ENCODE results near the gene TLE4. TPM values are rescaled to one million over a fixed set of nuclear protein-coding genes. Genes with fewer than 3 reads are reported as not detected.

The TLE4 gene
- polyA plus RNA-seq, 4 donors: 69.3 to 90.7 (median 73.8) TPM

- DNase-seq (ENCODE audit: low read depth in 4 of 4, low spot score in 3 of 4): no peak
Observed at GRCh38 chr9:79684711-79685575, 113.2 kb downstream of the TLE4 start.

DNA sequence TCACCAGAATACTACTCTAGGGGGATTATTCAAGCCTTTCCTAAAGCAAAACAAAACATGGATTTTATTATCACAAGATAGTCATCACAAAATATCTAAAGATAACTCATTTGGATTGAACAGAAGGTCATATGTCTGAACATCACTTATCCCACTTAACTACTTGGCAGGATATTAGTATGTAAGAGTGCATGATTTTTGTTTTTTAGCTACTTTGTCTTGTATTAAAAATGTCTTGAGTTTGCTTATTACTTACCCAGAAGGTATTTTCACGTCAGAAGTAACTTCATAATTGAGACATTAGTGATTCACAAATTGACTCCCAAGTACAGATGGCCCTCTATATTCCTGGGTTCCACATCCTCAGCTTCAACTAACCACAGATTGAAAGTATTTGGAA, 113.8 kb downstream of the TLE4 start:
- no peak for DNase-seq (ENCODE audit: low read depth in 4 of 4, low spot score in 3 of 4)

DNA sequence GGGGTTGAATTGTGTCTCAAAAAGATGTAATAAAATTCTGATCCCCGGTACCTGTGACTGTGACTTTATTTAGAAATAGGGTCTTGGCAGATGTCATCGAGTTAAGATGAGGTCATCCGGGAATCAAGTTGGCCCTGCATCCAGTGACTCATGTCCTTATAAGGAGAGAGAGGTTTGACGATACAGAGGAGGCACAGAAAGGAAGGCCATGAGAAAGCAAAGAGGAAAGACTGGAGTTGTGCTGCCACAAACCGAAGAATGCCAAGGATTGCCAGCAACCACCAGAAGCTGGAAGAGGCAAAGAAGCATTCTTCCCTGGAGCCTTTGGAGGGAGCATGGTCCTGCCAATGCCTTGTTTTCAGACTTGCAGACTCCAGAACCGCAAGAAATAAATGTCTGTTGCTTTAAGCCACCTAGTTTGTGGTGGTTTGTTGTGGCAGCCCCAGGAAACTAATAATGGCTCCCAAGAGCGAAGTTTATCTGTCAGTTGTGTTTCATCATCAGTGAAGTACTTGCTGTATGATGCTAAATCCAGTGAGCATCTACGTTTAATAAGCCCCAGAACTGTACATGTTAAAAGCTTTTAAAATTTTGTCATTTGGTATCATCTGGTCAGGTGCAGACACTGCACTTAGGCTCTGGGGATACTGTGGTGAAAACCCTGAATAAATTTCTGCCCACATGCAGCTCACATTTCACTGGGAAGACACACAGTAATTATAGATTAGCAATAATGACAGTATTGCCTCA, 114.8 kb downstream of the TLE4 start:
- DNase-seq (ENCODE audit: low read depth in 4 of 4, low spot score in 3 of 4): no peak

- no peak for DNase-seq (ENCODE audit: low read depth in 4 of 4, low spot score in 3 of 4)
Observed at GRCh38 chr9:79687131-79687447, 115.3 kb downstream of the TLE4 start.

- DNase-seq (ENCODE audit: low read depth in 4 of 4, low spot score in 3 of 4): no peak
Observed at GRCh38 chr9:79688363-79688762, 116.6 kb downstream of the TLE4 start.

GRCh38 chr9:79689576-79689975, 117.8 kb downstream of the TLE4 start:
- no peak for DNase-seq (ENCODE audit: low read depth in 4 of 4, low spot score in 3 of 4)

DNA sequence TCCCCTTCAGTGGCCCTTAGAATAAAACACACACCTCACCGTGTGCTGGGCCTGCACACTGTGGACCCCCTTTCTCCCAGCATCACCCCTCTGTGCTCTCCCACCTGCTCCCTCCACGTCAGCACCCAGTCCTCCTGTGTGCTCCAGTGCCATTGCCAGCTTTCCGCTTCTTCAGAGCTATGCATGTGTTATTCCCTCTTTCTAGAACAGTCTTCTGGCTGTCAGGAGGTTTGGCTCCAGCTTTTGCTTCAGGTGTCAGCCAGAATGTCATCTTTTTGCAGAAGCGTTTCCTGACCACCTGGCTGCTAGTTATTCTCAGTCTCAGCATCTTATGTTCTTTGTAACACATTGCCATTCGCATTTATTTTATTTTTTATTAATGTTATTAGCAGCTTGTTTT, 119.7 kb downstream of the TLE4 start:
- DNase-seq (ENCODE audit: low read depth in 4 of 4, low spot score in 3 of 4): no peak

GRCh38 chr9:79692857-79693571, 121.2 kb downstream of the TLE4 start:
- no peak for DNase-seq (ENCODE audit: low read depth in 4 of 4, low spot score in 3 of 4)

DNA sequence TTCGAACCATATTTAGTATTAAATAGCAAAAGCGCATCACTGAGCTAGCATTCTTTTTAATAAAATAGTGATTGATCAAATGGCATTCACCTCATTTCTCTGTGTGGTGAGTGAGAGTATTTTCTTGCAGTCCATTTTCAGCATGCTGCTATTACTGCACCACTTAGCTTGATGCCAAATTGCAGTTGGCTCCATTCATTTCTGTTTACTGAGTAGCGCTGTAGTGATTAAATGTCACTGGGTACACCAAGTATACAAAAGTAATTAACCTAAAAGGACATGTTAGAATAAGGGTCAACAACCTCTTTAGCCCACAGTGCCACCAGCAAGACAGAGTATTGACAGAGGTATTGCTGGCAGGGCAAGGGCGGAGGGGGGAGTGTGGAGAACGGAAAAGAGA, 122.0 kb downstream of the TLE4 start:
- no peak for DNase-seq (ENCODE audit: low read depth in 4 of 4, low spot score in 3 of 4)

- DNase-seq (ENCODE audit: low read depth in 4 of 4, low spot score in 3 of 4): no peak
Observed at GRCh38 chr9:79694208-79694607, 122.4 kb downstream of the TLE4 start.

DNA sequence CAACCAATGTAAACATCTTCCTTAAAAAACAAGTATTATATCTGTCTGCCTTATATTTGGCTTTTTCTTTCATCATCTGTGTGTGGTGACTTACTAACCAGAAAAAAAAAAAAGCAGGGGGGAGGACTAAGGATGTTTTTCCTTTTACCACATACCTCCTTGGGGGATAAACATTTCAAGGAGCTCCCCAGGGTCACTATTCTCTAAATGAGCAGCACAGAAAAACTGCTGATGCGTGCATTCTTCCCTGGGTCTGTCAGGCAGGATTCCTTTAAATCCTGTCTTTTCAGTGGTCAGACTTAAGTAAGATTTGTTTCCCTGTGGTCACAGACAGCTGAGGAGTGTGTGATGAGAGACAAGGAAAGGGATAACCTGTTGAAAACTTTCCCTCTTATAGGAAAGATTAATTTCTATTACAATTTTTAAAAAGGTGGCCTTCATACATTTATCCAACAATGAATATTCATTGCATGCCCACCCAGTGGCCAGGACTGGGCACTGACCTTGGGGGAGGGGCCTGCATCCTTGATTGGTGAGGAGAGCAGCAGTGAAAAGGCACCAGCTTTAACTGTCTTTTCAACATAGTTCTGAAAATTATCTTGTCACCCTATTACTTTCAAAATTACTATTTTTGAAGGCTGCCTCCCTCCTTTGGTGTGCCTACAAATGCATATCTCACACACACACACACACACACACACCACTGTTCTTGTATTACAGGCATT, 123.1 kb downstream of the TLE4 start:
- no peak for DNase-seq (ENCODE audit: low read depth in 4 of 4, low spot score in 3 of 4)

GRCh38 chr9:79695531-79696175, 123.9 kb downstream of the TLE4 start:
- DNase-seq (ENCODE audit: low read depth in 4 of 4, low spot score in 3 of 4): no peak

DNA sequence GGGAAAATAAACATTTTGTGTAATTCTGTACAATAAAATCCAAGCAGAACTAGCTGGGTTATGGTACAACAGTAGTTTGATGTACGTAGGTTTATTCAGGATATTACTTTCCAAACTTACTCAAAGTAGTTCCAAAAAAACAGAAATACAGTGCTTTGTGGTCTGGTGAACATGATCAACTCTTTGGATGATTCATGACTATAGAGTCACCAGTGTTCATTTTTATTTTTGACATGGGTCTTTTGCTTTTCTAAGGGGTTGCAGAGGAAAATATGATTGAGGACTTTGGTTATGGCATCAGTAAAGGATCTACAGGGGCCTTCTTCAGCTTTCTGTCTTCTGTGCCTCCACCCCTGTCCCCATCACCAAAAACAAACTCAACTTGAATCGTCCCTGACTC, 127.2 kb downstream of the TLE4 start:
- no peak for DNase-seq (ENCODE audit: low read depth in 4 of 4, low spot score in 3 of 4)

GRCh38 chr9:79699479-79699878, 127.7 kb downstream of the TLE4 start:
- DNase-seq (ENCODE audit: low read depth in 4 of 4, low spot score in 3 of 4): no peak

- no peak for DNase-seq (ENCODE audit: low read depth in 4 of 4, low spot score in 3 of 4)
Observed at GRCh38 chr9:79700607-79701360, 129.0 kb downstream of the TLE4 start.

- DNase-seq (ENCODE audit: low read depth in 4 of 4, low spot score in 3 of 4): no peak
Observed at GRCh38 chr9:79701651-79702050, 129.9 kb downstream of the TLE4 start.

DNA sequence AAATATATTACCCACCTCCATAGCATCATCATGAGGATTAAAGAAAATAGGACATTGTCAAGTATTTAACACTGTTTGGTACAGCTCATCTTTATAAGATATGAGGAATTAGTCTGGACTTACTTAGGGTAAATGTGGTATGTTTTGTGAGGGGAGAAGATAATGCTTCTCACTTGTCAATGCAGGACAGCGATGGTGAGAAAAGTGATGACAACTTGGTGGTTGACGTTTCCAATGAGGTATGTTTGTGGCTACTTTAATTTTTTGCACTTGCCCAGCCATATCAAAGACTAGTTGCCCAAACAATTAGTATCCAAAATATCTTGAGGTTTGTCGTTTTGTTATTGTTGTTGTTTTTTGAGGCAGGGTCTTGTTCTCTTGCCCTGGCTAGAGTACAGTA, 133.9 kb downstream of the TLE4 start:
- DNase-seq (ENCODE audit: low read depth in 4 of 4, low spot score in 3 of 4): no peak

- no peak for DNase-seq (ENCODE audit: low read depth in 4 of 4, low spot score in 3 of 4)
Observed at GRCh38 chr9:79706512-79706911, 134.7 kb downstream of the TLE4 start.

DNA sequence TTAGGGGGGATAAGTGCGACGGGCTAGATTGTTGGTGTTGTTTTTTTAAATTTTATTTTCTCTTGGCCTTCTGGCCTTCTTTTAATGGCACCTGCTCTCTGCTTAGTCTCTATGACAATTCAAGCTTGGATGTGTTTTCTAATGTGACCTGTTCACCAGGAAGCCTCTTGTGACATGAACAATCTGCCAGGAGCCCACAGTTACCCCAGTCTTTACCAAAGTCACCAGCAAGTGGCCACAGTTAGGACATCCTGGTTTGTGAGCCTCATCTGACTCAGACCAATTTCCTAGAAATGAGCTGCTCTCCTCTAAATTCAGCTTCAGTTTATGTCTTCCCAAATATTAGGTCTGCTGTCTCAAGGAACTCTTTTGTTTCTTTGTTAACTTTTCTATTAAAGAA, 135.8 kb downstream of the TLE4 start:
- no peak for DNase-seq (ENCODE audit: low read depth in 4 of 4, low spot score in 3 of 4)

- DNase-seq (ENCODE audit: low read depth in 4 of 4, low spot score in 3 of 4): no peak
Observed at GRCh38 chr9:79708541-79708940, 136.8 kb downstream of the TLE4 start.

All from left renal pelvis (tissue), 4 donors.